Lower leg skin (tissue), 3 donors: ENCODE data around the gene NPIPB8.
"Not testable (repeated sequence)": the region's sequence is repeated elsewhere in the genome, so short reads cannot be mapped to it uniquely, and the experiment has no call there.

ENCODE experiments used
- POLR2A ChIP-seq, 2 donors: fragments of 450-650 bp; IDR thresholded peaks; one replicate each; pipeline ENCODE4 v1.6.1; 2016 to 2017; ENCODE audit warnings: antibody characterized with exemption in 2 of 2, mild to moderate bottlenecking in 1 of 2, moderate library complexity in 1 of 2
- TF ChIP-seq, protein P1 (sequence below), 3 donors: fragments of 450-650 bp; IDR thresholded peaks; one replicate each; pipeline ENCODE4 v1.5.1; 2016; ENCODE audit warnings: antibody characterized with exemption in 3 of 3, mild to moderate bottlenecking in 3 of 3, moderate library complexity in 2 of 3

DNA sequence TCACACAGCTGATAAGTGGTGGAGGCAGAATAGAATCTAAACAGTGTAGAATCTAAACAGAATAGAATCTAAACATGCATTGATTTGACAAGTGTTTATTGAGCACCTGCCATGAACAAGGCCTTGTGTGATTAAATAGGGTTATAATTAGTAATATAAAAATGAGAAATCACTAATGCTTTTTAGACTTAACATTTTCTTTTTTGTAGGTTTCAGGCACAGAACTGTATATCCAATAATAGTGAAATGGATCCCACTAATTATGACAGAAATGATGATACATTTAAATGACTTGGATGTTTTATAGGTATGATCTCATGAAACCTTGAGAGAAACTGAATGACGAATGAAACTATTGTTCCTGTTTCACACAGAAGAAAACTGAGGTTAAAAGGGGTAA is at the start of gene NPIPB8:
- TF ChIP-seq, protein P1, sequence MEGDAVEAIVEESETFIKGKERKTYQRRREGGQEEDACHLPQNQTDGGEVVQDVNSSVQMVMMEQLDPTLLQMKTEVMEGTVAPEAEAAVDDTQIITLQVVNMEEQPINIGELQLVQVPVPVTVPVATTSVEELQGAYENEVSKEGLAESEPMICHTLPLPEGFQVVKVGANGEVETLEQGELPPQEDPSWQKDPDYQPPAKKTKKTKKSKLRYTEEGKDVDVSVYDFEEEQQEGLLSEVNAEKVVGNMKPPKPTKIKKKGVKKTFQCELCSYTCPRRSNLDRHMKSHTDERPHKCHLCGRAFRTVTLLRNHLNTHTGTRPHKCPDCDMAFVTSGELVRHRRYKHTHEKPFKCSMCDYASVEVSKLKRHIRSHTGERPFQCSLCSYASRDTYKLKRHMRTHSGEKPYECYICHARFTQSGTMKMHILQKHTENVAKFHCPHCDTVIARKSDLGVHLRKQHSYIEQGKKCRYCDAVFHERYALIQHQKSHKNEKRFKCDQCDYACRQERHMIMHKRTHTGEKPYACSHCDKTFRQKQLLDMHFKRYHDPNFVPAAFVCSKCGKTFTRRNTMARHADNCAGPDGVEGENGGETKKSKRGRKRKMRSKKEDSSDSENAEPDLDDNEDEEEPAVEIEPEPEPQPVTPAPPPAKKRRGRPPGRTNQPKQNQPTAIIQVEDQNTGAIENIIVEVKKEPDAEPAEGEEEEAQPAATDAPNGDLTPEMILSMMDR (IDR thresholded peaks at IDR 0.05), result not testable (repeated sequence)
- not testable (repeated sequence) for TF ChIP-seq POLR2A (IDR thresholded peaks at IDR 0.05)
